H54 (cell line): ENCODE data around the gene BCAS3.

ENCODE experiments used
- DNase-seq: peaks from one replicate; pipeline ENCODE4 v3.0.0; 2011; ENCODE audit warnings: low spot score, mixed read lengths; ENCODE audit not compliant: insufficient read length
- FAIRE-seq: peaks from 3 replicates; lab custom pipeline; 2011; peaks lifted over from hg19 to GRCh38; lab: Jason Lieb, UNC
- POLR2A ChIP-seq: IDR thresholded peaks from 2 replicates; pipeline ENCODE4 v1.6.1; 2011; ENCODE audit warnings: low read depth, mild to moderate bottlenecking, low read length

Gene BCAS3

GRCh38 chr17:61376931-61377838, 699.5 kb downstream of the BCAS3 start:
- DNase-seq (no peak), FAIRE-seq (no peak)
- TF ChIP-seq POLR2A = no peak

- no peak for FAIRE-seq
- no peak for TF ChIP-seq POLR2A
- DNase-seq = no peak
Observed at GRCh38 chr17:61378658-61379456, 701.2 kb downstream of the BCAS3 start.

- no peak for FAIRE-seq
- DNase-seq = no peak
- no peak for TF ChIP-seq POLR2A
Observed at GRCh38 chr17:61379457-61380216, 702.0 kb downstream of the BCAS3 start.

GRCh38 chr17:61380217-61380835, 702.7 kb downstream of the BCAS3 start:
- no peak for TF ChIP-seq POLR2A
- DNase-seq (no peak), FAIRE-seq (no peak)

- TF ChIP-seq POLR2A = no peak
- FAIRE-seq = no peak
- no peak for DNase-seq
Observed at GRCh38 chr17:61380836-61381525, 703.3 kb downstream of the BCAS3 start.

GRCh38 chr17:61381537-61381936, 703.9 kb downstream of the BCAS3 start:
- no peak for FAIRE-seq
- DNase-seq = no peak
- no peak for TF ChIP-seq POLR2A

GRCh38 chr17:61382796-61383688, 705.4 kb downstream of the BCAS3 start:
- no peak for FAIRE-seq

GRCh38 chr17:61383689-61384201, 706.1 kb downstream of the BCAS3 start:
- DNase-seq (no peak), FAIRE-seq (no peak)
- no peak for TF ChIP-seq POLR2A

More at GRCh38 chr17:61382796-61383688, 705.4 kb downstream of the BCAS3 start:
- no peak for DNase-seq
- TF ChIP-seq POLR2A = no peak

GRCh38 chr17:61384354-61384691, 706.7 kb downstream of the BCAS3 start:
- DNase-seq (no peak), FAIRE-seq (no peak)
- TF ChIP-seq POLR2A = no peak

GRCh38 chr17:61384692-61385576, 707.3 kb downstream of the BCAS3 start:
- FAIRE-seq (no peak), DNase-seq (no peak)
- TF ChIP-seq POLR2A = no peak
